ENCODE results near the gene SEC14L1.

The SEC14L1 gene

GRCh38 chr17:77163001-77163400 is 22.2 kb downstream of the SEC14L1 start:
- no peak for DNase-seq (ENCODE audit: low spot score)

GRCh38 chr17:77163511-77164280 is 22.9 kb downstream of the SEC14L1 start:
- no peak for DNase-seq (ENCODE audit: low spot score)

GRCh38 chr17:77164483-77165091 is 23.8 kb downstream of the SEC14L1 start:
- no peak for DNase-seq (ENCODE audit: low spot score)

- no peak for DNase-seq (ENCODE audit: low spot score)
Observed at GRCh38 chr17:77165577-77165976, 24.8 kb downstream of the SEC14L1 start.

- no peak for DNase-seq (ENCODE audit: low spot score)
Observed at GRCh38 chr17:77167472-77168306, 26.9 kb downstream of the SEC14L1 start.

- DNase-seq (ENCODE audit: low spot score) = no peak
Observed at GRCh38 chr17:77173104-77173503, 32.3 kb downstream of the SEC14L1 start.

- no peak for DNase-seq (ENCODE audit: low spot score)
Observed at GRCh38 chr17:77174928-77175661, 34.3 kb downstream of the SEC14L1 start.

GRCh38 chr17:77177002-77177741 is 36.4 kb downstream of the SEC14L1 start:
- no peak for DNase-seq (ENCODE audit: low spot score)

GRCh38 chr17:77178050-77178449 is 37.3 kb downstream of the SEC14L1 start:
- no peak for DNase-seq (ENCODE audit: low spot score)

GRCh38 chr17:77178563-77178962 is 37.8 kb downstream of the SEC14L1 start:
- no peak for DNase-seq (ENCODE audit: low spot score)

- DNase-seq (ENCODE audit: low spot score) = no peak
Observed at GRCh38 chr17:77180503-77181357, 40.0 kb downstream of the SEC14L1 start.

- no peak for DNase-seq (ENCODE audit: low spot score)
Observed at GRCh38 chr17:77182205-77183172, 41.7 kb downstream of the SEC14L1 start.

- DNase-seq (ENCODE audit: low spot score) = no peak
Observed at GRCh38 chr17:77184474-77184873, 43.7 kb downstream of the SEC14L1 start.

GRCh38 chr17:77185137-77185536 is 44.4 kb downstream of the SEC14L1 start:
- no peak for DNase-seq (ENCODE audit: low spot score)

GRCh38 chr17:77186141-77186604 is 45.4 kb downstream of the SEC14L1 start:
- DNase-seq (ENCODE audit: low spot score) = no peak

- DNase-seq (ENCODE audit: low spot score) = no peak
Observed at GRCh38 chr17:77188084-77189066, 47.6 kb downstream of the SEC14L1 start.

GRCh38 chr17:77189148-77189547 is 48.4 kb downstream of the SEC14L1 start:
- DNase-seq (ENCODE audit: low spot score) = peak; percentile 14

GRCh38 chr17:77190576-77190975 is 49.8 kb downstream of the SEC14L1 start:
- no peak for DNase-seq (ENCODE audit: low spot score)
